DMS153 treated with DMSO at 0.1 percent for 48 hours (cell line): ENCODE measurements around the gene STAT4.

Source experiments
- DNase-seq: peaks from one replicate; lab custom pipeline; 2025; ENCODE audit not compliant: unreplicated experiment; lab: John Stamatoyannopoulos, UW

The STAT4 gene

DNA sequence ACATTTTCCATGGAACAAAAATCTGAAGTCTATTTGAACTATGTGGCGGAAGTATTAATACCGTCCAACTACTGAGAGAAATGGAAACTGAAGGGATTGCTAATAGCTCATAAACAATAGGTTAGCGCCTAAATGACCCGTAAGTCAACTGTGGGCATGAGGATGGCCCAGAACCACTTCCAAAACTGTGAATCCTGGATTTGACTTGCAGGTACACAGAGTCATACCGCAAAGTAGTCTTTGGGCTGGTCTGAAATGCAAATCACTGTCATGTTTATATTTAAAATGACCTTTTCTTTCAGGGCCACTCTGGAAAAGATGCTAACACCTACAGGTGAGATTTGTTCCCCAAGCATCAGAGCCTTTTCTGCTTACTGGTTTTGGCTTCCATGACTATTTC is 50.6 kb downstream of the STAT4 start:
- DNase-seq, result no peak

DNA sequence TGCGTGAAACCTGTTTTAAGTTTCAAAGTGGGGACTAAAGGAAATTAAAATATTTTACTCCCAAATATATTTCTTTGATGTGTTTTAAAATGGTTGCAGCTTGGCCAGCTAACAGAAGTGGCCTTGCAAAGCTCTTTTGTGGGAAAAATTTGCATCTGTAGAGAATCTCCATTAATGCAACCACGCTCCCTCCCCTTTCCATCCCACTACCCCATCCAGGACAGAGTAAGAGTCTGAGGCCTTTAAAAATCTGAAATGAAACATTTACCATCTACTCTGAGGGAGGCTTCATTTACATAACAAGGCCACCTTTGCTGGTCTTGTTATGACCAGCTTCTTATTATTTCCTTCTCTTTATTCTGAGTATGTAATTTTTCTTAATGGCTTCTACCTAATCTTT is 63.5 kb downstream of the STAT4 start:
- no peak for DNase-seq

DNA sequence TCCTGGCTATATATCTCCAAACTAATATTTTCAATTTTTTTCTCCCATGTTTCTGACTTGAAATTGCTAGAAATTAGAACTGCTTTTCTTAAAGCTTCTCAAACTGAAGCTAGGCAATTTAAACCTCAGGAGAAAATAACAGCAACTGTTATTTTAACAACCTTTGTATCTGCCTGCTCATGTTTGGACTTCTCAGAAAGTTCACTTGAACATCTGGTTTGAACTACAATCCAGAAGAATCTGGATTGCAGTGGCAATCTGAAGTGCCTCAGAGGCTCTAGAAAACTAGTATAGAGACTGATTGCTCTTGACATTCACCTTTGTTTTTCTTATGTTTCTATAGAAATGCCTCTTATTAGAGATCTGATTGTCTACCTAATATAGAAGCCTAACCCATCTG is 64.1 kb downstream of the STAT4 start:
- DNase-seq, result no peak

DNA sequence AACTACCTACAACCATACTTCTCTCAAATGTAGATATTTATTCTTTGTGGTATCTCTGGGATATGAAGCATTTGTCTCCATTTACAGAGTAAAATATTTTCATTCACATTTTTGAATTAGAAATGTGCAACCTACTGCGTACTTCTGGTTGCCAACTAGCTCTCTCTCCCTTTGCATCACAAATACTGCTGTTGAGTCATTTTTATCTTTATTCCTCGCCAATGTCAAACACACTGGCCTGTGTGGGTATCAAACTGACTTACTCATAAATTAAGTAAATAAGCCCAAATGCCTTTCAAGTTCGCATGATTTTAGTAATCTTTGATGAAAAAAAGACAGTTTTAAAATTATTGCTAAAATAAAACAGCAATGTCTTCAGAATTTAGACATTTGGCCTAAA is 67.3 kb downstream of the STAT4 start:
- DNase-seq, result no peak

DNA sequence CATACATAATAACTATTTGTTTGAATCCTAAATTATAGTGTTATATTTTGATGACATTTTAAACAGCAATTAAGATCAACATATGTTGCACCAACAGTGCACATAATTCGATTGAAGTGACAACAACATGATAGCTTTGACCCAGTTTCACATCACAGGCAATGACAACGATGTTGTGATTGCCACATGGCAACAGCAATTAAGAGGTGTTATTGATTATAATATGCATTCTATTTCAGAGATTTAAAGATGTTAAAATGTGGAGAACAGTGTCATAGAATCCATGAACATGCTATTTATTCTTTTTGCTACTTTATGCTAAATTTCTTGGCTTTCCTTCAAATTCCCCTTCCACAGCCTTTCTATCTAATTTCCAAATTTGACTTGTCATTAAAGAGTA is 68.5 kb downstream of the STAT4 start:
- DNase-seq, result no peak

DNA sequence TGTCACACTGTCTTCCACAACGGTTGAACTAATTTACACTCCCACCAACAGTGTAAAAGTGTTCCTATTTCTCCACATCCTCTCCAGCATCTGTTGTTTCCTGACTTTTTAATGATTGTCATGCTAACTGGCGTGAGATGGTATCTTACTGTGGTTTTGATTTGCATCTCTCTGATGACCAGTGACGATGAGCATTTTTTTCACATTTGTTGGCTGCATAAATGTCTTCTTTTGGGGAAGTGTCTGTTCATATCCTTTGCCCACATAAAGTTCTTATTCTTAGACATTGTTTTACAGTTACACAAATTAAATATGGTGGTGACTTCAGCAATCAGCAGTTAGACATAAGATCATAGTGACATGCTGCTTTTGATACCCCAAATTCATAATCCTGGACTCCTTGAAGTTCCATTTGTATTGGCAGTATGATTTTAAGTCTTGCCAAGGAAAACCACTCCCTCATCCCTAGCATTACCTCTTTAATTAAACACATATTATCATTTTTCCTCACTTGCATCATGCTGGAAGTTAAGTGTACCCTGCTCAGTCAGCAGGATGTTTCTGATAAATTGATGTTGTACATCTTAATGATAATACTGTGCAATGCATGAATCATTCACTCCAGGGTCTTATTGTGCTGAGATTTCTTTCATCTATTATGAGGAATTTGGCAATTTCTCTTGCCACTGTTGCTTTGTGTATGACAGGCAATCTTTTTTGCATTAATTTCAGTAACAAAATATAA is 69.2 kb downstream of the STAT4 start:
- no peak for DNase-seq

DNA sequence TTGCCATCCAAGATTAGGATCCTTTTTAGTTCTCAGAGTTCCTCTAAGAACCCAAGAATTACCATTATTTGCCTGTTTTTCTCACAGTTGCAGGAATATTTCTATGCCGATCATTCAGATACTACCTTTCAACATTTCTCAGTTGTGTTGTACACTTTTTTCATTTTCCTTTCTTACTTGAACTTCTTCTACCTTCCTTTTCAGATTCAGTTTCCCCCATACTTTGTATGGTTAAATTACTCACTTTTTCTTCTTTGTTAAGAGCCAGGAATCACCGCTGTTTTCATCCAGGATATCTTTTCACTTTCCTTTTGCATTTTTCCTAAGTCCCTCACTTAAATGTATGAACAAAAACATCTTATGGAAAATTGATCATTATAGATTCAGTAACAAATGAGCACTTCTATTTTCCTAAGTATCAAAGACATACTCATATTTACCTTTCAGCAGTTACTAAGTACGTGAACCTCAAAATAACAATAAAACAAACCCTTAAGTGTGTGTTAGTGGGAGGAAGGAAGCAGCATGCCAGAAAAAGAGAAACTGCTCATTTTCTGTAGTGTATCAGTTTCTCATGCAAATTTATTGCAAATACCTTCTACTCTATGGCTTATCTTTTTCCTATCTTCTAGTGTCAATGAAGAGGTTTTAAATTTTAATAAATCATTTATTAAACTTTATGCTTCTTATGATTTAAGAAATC is 72.5 kb downstream of the STAT4 start:
- DNase-seq, result no peak

DNA sequence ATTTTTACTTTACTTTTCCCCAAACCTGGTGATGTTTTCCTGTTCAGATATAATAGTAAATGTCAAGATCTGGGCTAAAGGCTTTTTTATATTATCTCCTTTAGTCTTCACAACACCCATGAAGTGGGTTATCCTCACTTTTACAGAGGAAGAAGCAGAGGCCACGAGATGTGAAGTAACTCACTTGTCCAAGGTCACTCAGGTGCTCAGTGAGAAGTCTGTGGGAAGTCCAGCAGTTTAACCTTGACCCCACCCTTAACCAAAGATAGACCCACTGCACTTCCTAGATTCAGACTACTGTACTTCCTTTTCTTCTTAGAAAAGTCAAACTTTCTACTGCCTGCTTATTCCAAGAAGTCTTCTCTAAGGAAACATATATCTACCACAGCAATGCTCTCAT is 80.5 kb downstream of the STAT4 start:
- DNase-seq, result no peak

DNA sequence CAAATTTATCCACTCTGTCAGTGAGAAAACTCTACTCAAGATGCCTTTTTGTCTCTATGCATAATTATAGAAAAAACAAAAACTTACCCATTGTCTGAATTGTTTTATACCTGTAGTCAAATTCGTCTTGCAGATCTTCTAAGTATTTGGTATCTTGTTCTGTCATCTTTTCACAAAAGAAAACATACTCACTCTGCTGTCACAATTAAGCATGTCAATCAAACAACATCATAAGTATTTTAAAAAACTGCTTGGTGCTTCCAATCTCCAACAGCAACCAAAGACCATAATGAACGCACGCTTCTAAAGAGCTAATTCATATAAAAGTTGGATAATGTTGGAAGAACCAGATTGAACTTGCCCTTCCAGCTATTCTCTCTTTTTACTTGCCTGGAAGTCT is 81.2 kb downstream of the STAT4 start:
- no peak for DNase-seq

DNA sequence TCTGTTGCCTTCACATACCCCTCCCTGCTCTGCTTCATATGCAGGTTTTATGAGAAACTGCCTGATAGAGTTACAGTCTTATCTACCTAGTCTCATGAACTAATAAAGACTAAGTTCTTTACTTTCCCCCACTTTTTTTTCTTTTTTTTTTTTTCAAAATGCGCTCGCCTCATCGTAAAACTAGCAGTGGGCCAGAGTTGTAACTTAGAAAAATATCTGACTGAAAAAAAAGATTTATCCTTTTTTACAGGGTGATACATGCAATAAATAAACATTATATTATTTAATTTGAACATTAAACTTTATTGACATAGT is 83.9 kb downstream of the STAT4 start:
- DNase-seq, result no peak

DNA sequence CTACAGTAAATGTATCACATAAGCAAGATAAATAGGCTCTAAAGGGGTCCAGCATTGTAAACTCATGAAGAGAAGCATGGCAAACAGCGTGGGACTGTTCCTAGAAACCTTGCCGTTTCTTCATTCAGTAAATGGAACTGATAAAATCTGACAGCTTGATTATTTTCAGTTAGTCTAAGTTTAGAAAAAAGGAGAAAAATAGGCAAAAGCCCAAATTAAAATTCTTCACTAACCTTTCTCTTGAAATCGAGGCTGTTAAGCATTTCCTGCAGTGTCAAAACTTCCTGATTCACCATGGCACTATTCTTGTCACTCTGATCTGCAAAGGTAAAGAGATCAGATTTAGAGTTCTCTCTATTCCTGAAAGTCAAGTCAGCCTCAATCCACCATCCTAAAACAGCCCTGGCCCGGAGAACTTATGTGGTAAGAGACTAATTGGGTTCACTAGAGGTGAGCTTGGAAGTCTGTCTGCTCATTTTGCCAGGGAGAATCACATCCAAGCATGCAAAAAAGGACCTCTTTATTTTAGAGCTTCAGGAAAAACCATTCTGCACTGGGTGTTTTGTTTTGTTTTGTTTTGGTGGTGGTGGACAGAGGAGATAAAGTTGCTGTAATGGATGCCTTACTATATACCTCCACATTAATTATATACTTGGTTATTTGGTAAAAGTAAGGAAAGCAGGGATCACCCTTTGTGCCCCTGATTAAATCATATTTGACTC is 84.4 kb downstream of the STAT4 start:
- DNase-seq, result no peak

DNA sequence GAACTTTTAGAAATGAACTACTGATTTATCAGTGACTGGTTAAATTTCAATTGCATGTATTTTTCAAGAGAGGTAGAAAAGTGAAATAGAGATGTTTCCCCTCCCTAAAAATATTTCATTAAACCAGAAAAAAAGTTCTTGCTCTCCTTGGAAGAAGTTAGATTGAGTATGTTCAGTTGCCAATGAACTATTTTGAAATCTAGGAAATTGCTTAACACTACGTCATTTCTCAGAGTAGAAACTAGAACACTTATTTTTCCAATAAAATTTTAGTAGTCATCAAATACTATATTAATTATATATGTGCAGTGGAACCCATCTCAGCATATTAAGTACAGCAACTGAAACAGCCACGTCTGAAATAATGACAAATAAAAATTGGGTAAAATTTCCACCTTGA is 85.0 kb downstream of the STAT4 start:
- no peak for DNase-seq

DNA sequence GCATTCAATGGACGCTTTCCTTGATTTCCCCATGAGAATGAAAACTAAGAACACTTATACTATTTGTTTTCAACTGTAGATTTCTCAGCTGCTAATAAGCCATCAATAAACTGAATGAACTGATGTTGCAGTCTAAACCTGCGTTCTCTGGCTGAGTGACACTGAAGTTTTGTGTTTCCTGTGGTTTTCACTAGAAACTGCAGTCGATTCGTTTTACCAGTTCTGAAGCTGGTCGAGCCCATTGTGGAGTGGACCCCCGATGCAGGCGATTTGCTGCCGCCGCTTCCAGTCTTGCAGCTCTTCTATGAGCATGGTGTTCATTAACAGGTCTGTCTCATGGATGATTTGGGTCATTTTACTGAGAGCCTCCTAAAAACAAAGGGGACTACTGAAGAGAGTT is 86.2 kb downstream of the STAT4 start:
- no peak for DNase-seq

DNA sequence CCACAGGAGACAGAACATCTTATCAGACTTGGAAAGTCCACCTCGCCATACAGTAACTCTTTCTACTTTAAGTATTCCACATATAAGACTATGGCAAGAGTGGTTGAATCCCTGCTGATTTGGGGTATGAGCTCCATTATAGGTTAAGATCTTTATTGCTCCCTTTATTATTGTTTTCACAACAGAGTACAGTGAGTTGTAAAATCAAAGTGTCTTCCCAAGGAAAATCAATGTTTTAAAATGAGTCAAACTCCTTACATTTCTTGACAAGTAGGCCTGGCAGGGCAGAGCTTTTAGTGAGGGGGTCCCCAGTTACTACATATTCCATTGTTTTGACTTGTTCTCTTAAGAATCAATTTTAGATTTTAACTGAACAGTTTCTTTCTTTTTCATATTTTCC is 87.2 kb downstream of the STAT4 start:
- no peak for DNase-seq

DNA sequence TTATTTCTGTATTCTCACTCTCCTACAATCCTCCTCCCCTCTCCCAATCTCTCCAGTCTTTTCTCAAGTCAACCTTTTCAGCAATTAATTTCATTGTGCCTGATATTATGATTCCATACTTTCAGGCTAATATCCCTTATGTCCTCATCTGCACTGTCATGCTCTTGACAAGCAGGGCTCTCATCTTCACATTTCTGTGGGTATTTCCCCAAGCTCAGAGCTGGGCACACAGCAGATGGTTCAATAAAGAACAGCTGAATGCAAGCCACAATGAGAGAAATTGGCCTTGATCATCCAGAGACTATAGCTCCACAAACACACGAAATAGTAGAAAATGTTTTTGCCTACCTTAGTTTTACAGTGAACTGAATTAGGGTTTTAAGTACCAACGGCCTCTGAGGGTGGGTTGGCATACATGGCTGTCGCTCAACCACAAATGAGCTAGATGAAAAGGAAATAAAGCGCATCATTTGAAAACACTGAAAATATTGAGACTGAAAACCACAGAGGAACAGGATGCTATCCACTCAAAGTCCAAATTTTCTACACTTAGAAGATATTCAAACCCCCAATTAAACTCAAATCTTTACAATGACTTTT is 89.3 kb downstream of the STAT4 start:
- no peak for DNase-seq

DNA sequence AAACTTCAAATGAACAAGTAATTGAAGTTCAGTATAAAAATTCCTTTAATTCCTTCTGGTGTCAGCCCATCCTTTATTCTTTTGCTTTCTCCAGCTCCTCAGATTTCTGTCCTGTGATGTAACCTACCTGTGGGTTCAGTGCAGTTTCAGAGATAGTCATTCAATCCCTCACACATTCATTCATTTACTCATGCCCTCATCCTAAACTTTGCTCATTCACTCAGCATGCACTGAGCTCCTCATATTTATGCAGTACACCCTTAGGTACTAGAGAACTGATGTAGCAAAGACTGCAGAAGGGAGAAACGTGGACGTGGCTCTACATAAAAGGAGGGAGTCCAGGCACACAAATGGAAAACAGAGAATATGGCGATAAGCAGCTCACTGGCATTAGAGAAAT is 91.5 kb downstream of the STAT4 start:
- DNase-seq, result no peak

DNA sequence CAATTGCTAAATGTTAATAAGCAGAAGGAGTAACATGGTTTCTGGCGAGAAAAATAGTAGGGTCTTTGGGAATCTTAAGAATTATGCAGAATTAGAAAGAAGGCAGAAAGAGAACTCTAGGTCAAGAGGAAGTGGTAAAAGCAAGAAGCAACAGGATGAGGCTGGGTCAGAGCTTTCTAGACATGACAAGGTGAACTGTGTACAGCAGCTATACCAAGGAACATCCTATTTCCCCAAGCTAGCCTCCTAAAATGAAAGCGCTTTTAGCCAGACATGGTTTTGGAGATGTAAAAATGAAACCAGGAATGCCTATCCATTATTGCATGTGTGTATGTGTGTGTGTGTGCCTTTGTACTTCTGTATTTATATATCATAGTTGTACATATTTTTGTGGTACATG is 94.6 kb downstream of the STAT4 start:
- DNase-seq, result no peak

DNA sequence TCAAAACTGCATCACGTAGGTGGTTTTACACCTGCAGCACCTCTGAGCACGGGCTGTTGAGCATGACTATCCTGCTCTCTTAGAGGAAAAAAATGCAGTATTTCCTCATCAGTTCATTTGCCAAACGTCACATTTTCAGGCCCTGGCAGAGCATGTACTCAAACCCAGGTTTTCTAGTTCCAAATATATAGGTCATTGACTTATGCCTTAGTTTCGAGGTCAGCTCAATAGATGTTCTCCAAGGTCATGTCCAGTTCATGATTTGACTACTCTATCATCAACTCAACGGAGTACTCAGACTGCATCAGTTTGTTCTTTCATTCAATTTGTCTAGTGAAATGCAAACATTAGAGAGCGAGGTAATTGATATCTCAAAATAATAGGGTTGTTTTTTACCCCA is 97.5 kb downstream of the STAT4 start:
- DNase-seq, result no peak

DNA sequence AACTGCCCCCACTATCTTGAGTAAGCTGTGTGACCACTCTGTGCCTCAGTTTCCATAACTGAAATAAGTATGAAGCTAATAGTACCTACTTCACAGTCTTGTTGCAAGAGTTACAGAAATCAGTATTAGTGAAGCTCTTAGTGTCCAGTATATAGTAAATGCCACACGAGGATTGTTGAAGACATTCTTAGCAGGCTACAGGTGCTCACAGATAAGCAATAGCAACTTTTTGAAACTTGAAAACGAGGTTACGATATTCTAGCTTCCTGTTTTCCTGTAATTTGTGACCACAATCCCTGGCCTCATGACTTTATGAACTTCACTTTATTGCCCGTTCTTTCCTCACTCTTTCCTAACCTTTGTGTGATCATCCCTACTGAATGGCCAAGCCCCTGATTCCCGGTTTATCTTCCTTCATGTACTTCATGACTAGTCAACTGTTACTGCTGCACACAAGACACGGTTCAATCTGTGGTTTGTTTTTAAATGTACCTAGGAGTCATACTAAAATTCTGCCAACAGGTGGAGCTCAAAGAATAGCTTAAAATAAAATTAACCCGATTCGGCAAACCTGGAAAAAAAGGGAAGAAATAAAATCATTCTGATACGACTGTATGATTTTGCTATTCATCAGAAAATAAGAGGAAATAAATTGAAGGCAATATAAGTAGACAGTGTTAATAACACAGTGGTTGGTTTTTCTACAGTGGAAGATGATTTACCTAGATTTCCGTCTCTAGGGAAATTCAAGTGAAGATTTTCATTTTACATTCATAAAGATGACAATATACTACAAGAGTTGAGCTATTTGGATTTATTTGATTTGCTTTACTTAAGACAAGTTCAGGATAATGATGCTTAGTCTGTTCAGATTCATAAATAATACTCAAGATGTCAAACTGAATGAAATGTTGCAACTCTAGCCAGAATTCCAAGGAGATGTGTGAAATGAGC is 98.7 kb downstream of the STAT4 start:
- peak; percentile 41 for DNase-seq

DNA sequence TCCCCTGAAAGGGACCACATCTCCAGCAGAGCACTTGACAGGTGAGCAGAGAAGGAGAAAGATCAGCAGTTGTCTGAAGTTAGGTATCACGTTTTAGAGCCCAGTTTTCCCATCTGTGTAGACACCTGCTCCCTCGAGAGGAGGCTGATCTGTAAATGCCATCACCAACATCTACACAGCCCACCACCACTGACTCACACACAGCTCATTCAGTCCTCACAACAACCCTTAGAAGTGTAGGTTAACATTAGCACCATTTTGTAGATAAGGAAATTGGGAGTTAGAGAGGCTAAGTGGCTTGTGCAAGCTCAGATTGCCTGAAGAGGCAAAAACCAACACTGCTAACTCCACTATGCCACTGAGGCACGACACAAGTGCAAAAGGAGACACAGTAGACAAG is 99.6 kb downstream of the STAT4 start:
- DNase-seq, result no peak

DNA sequence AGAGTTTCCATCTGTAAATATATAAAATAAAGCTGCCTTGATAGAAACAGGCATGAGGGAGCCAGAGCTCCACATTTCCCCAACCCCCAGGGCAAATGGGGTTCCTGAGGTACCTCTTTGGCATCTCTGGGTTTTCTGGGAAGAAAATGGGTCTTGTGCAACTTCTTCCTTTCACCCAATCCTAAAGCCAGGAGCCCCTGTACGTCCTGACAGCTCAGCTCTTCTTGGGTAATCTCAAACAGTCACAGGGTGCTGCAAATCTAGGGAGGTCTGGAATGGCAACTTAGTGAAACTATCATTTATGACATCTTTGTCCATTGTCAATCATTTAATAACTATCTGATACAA is 100.2 kb downstream of the STAT4 start:
- DNase-seq, result no peak
